GM12878 (cell line): ENCODE data around the gene UBALD2. TPM values are rescaled to one million over a fixed set of nuclear protein-coding genes. Genes with fewer than 3 reads are reported as not detected.
A peak's percentile ranks its signal among the peaks of the same experiment; 100 is the strongest.

Experiments
- BHLHE40 ChIP-seq, 2 experiments: fragments of 450-650 bp in 1 of 2; IDR thresholded peaks; 2 replicates each; pipeline ENCODE4 v1.6.1; 2011 to 2017; ENCODE audit warnings: low read depth in 2 of 2, borderline replicate concordance in 1 of 2, improper control_type of control experiment in 1 of 2, low read length in 1 of 2, mild to moderate bottlenecking in 1 of 2
- BMI1 ChIP-seq: fragments of 450-650 bp; IDR thresholded peaks from 2 replicates; pipeline ENCODE4 v1.6.1; 2016; ENCODE audit warnings: mild to moderate bottlenecking, moderate library complexity, borderline replicate concordance
- CHD2 ChIP-seq: IDR thresholded peaks from 2 replicates; pipeline ENCODE4 v1.6.1; 2011; ENCODE audit warnings: low read depth, low read length, improper control_type of control experiment, borderline replicate concordance
- DPF2 ChIP-seq: fragments of 450-650 bp; IDR thresholded peaks from 2 replicates; pipeline ENCODE4 v1.6.1; 2017; ENCODE audit warnings: mild to moderate bottlenecking
- EP300 ChIP-seq, 2 experiments: fragments of 150-350 bp in 1 of 2; IDR thresholded peaks; 2 replicates each; pipeline ENCODE4 v1.6.1; 2011 to 2012; ENCODE audit warnings: low read depth in 2 of 2, low read length in 2 of 2, borderline replicate concordance in 1 of 2, improper control_type of control experiment in 1 of 2, inconsistent platforms in 1 of 2; ENCODE audit not compliant: control insufficient read depth in 1 of 2
- MAX ChIP-seq: IDR thresholded peaks from 2 replicates; pipeline ENCODE4 v1.6.1; 2012; ENCODE audit warnings: low read depth, low read length, improper control_type of control experiment
- NFYA ChIP-seq: IDR thresholded peaks from 2 replicates; pipeline ENCODE4 v1.6.1; 2011; ENCODE audit warnings: low read depth, mild to moderate bottlenecking, low read length, improper control_type of control experiment, borderline replicate concordance
- NR2F1 ChIP-seq: fragments of 450-650 bp; conservative IDR thresholded peaks from 2 replicates; pipeline ENCODE4 v1.6.1; 2017; ENCODE audit warnings: mild to moderate bottlenecking
- PAX5 ChIP-seq: IDR thresholded peaks from 2 replicates; pipeline ENCODE4 v1.6.1; 2011; ENCODE audit warnings: low read depth, low read length, borderline replicate concordance
- POLR2AphosphoS5 ChIP-seq: IDR thresholded peaks from 2 replicates; pipeline ENCODE4 v1.6.1; 2011; ENCODE audit warnings: mild to moderate bottlenecking, low read length, inconsistent platforms
- RCOR1 ChIP-seq: conservative IDR thresholded peaks from 2 replicates; pipeline ENCODE4 v1.6.1; 2012; ENCODE audit warnings: low read depth, low read length, improper control_type of control experiment
- RELB ChIP-seq: fragments of 450-650 bp; IDR thresholded peaks from 2 replicates; pipeline ENCODE4 v1.6.1; 2017; ENCODE audit warnings: low read depth, mild to moderate bottlenecking, moderate library complexity
- TCF12 ChIP-seq: IDR thresholded peaks from 2 replicates; pipeline ENCODE4 v1.6.1; 2011; ENCODE audit warnings: low read depth, mild to moderate bottlenecking, low read length
- WRNIP1 ChIP-seq: IDR thresholded peaks from 2 replicates; pipeline ENCODE4 v1.6.1; 2011; ENCODE audit warnings: low read depth, low read length, improper control_type of control experiment, borderline replicate concordance
- ZBTB40 ChIP-seq: fragments of 450-650 bp; IDR thresholded peaks from 2 replicates; pipeline ENCODE4 v1.6.1; 2016; ENCODE audit warnings: mild to moderate bottlenecking, moderate library complexity, borderline replicate concordance
- polyA plus RNA-seq, 11 experiments: library from polyadenylated mRNA; depleted of rRNA in 4 of 11; unstranded in 6 of 11; stranded (reverse) in 5 of 11; fragments of >200 nt; fragmentation: Nextera tagmentation in 4 of 11; fragmentation: Illumina TruSeq in 1 of 11; extraction: Ambion mirVana in 4 of 11; extraction: Trizol in 1 of 11; gene quantifications; 1 replicate in 1 of 11; 2 replicates in 10 of 11; pipeline versions ENCODE4 v1.2.1 to v1.2.3, GENCODE V29; 2011 to 2016; ENCODE audit warnings: inconsistent platforms in 2 of 11, missing spikeins in 2 of 11, low read depth in 1 of 11
- total RNA-seq, 4 experiments: library from RNA; depleted of rRNA in 3 of 4; stranded (reverse); fragments of >200 nt in 3 of 4; fragmentation: Illumina TruSeq in 1 of 4; extraction: Trizol in 1 of 4; gene quantifications; 2 replicates each; pipeline versions ENCODE4 v1.2.1 to v1.2.3, GENCODE V29; 2013 to 2021
- TF ChIP-seq, protein P1 (sequence below): fragments of 450-650 bp; IDR thresholded peaks from 2 replicates; pipeline ENCODE4 v1.6.1; 2016; ENCODE audit warnings: mild to moderate bottlenecking
- TF ChIP-seq, protein P2 (sequence below): fragments of 150-350 bp; IDR thresholded peaks from 2 replicates; pipeline ENCODE4 v1.6.1; 2016; ENCODE audit warnings: low read depth, low read length

The UBALD2 gene
- total and polyA plus RNA-seq, 10 of the 15 experiments (the other 5 are each of a cell fraction or from before 2014, with no cell fraction given) = 2.8 to 165 (median 20.6) TPM

GRCh38 chr17:76268015-76268749 is 3.0 kb downstream of the UBALD2 start (continued):
- TF ChIP-seq ZBTB40 (no peak; the same call in 1 of the 2 replicates), NFYA (no peak), BMI1 (no peak), BHLHE40 (IDR thresholded peaks at IDR 0.05; ENCODE audit: borderline replicate concordance in 1 of 2, low read depth in 2 of 2, low read length in 1 of 2) (peak; percentile 44 to 66; a peak in 3 of 4 replicates), TCF12 (peak; percentile 72), MAX (peak; percentile 69; the same call in 1 of the 2 replicates), DPF2 (peak; percentile 22; the same call in 1 of the 2 replicates), RELB (0 out of 2 replicates have a peak, but pooled peaks have one; percentile 19), EP300 (IDR thresholded peaks at IDR 0.05; ENCODE audit: borderline replicate concordance in 1 of 2, control insufficient read depth in 1 of 2, low read depth in 2 of 2, low read length in 2 of 2) (peak in 1 of 2 experiments; percentile 71; a peak in 1 of 4 replicates), PAX5 (peak; percentile 54; the same call in 1 of the 2 replicates), NR2F1 (no peak), RCOR1 (no peak), WRNIP1 (no peak), POLR2AphosphoS5 (peak; percentile 98), CHD2 (peak; percentile 87)
- TF ChIP-seq, protein P1, sequence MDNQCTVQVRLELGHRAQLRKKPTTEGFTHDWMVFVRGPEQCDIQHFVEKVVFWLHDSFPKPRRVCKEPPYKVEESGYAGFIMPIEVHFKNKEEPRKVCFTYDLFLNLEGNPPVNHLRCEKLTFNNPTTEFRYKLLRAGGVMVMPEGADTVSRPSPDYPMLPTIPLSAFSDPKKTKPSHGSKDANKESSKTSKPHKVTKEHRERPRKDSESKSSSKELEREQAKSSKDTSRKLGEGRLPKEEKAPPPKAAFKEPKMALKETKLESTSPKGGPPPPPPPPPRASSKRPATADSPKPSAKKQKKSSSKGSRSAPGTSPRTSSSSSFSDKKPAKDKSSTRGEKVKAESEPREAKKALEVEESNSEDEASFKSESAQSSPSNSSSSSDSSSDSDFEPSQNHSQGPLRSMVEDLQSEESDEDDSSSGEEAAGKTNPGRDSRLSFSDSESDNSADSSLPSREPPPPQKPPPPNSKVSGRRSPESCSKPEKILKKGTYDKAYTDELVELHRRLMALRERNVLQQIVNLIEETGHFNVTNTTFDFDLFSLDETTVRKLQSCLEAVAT = peak; percentile 66; the same call in 1 of the 2 replicates
- TF ChIP-seq, protein P2, sequence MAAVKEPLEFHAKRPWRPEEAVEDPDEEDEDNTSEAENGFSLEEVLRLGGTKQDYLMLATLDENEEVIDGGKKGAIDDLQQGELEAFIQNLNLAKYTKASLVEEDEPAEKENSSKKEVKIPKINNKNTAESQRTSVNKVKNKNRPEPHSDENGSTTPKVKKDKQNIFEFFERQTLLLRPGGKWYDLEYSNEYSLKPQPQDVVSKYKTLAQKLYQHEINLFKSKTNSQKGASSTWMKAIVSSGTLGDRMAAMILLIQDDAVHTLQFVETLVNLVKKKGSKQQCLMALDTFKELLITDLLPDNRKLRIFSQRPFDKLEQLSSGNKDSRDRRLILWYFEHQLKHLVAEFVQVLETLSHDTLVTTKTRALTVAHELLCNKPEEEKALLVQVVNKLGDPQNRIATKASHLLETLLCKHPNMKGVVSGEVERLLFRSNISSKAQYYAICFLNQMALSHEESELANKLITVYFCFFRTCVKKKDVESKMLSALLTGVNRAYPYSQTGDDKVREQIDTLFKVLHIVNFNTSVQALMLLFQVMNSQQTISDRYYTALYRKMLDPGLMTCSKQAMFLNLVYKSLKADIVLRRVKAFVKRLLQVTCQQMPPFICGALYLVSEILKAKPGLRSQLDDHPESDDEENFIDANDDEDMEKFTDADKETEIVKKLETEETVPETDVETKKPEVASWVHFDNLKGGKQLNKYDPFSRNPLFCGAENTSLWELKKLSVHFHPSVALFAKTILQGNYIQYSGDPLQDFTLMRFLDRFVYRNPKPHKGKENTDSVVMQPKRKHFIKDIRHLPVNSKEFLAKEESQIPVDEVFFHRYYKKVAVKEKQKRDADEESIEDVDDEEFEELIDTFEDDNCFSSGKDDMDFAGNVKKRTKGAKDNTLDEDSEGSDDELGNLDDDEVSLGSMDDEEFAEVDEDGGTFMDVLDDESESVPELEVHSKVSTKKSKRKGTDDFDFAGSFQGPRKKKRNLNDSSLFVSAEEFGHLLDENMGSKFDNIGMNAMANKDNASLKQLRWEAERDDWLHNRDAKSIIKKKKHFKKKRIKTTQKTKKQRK = no peak
